Stimulated activated naive CD4-positive, alpha-beta T cell (primary cell): Measurements from ENCODE around the gene CRYBG1.
"Not testable (repeated sequence)": the region's sequence is repeated elsewhere in the genome, so short reads cannot be mapped to it uniquely, and the experiment has no call there.

ENCODE experiments used
- DNase-seq, 6 experiments: peaks; one replicate each; lab custom pipeline; 2025; lab: John Stamatoyannopoulos, UW

CRYBG1 gene

DNA sequence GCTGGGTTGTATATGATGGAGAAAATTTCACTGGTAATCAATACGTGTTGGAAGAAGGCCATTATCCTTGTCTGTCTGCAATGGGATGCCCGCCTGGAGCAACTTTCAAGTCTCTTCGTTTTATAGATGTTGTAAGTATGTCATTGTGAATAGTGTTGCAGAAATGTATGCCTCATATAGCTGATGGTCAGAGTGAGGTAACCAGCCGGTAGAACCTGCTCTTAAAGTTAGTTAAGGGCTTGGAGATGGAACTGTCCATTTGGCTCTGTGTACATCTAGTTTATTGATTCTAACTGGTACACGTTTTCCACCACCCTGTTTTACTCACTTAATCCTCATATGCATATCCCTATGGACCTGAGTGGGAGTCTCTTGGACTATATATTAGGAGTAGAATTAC is 195.2 kb downstream of the CRYBG1 start:
- no peak for DNase-seq

DNA sequence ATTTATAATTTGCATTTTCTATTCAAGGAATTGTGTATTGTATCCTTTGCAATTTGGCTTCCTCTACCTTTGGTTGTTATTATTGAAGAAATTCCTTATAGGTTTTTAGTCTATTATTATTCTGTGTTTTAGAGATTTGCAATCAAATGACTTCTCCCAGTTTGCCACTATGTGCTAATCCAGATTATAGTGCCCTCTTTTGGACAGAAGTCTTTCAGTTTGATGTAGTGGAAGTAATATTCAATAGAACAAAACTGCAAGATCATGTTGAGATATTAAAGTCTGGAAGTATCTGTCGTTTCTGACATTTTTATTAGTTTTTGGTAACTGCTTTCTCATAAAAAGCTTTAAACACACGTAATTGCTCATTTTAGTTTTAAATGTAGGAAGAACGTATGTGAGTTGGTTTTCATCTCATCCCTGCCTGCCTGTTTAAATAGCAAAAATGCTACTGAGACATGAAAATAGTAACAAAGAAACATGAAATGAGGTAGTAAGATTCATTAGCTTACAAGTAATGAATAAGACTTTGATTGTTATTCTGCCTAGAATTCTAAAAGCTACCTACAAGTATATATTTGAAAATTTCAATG is 195.9 kb downstream of the CRYBG1 start:
- peak in 3 of 6 experiments; percentile 16 to 58 (median 53) for DNase-seq

DNA sequence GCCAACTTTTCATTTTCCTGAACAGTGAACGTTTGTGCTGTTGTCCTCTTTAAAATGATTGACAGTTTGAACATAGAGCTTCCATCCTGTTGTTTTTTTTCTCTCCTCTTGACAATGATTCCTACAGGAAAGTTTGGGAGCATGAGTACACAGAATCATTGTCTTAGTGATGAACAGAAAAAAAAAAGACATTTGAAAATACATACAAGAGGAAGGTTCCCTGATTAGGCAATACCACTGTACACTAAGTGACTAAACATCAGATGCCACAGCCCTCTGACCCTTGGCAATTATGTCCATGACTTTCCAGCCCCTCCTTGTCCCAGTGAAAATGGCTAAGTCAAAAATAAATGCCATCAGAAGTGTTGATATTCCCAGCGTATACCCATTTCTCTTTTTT is 197.3 kb downstream of the CRYBG1 start:
- no peak for DNase-seq

DNA sequence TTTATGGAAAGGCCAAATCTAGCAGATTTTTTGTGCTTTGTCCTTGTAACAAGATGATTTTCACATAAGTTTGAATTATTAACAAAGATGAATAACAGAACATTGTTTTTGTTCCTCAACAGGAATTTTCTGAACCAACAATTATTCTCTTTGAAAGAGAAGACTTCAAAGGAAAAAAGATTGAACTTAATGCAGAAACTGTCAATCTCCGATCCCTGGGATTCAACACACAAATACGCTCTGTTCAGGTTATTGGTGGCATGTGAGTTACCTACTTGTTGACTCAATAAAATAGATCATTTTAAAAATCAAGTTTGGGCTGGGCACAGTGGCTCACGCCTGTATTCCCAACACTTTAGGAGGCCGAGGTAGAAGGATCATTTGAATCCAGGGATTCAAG is 197.8 kb downstream of the CRYBG1 start:
- DNase-seq, result no peak

DNA sequence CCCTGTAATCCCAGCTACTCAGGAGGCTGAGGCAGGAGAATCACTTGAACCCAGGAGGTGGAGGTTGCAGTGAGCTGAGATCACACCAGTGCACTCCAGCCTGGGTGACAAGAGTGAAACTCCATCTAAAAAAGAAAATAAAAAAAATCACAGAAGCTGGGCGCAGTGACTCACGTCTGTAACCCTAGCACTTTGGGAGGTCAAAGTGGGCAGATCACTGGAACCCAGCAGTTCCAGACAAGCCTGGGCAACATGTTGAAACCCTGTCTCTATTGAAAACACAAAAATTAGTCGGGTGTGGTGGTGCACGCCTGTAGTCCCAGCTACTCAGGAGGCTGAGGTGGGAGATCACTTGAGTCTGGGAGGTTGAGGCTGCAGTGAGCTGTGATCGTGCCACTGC is 199.1 kb downstream of the CRYBG1 start:
- not testable (repeated sequence) for DNase-seq

DNA sequence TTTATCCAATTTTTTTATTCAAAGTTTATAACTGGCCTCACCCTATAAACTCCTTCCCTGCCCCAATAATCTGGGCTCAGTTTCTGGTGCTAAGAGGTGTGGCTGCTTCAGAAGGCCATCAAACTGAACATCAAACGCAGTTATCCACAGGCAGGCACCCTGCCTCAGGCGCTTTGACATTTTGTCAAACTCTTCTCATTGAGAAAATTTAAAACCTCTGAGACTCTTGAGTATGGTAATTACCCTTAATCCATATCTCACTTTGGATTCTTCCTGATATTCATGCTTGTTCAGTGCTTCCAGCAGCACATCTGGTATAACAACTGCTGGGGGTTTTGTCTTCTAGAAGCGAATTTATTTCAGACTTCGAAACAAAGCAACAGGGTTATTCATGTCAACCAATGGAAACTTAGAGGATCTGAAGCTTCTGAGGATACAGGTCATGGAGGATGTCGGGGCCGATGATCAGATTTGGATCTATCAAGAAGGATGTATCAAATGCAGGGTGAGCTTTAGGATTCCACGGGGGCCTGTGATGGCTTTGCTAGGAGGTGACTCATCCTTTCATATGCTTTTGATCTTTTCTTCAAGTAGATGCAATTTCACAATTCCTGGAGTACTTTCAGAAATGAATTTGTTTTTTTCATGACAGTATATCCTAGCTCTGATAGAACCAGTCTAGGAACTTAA is 200.6 kb downstream of the CRYBG1 start:
- DNase-seq, result no peak

DNA sequence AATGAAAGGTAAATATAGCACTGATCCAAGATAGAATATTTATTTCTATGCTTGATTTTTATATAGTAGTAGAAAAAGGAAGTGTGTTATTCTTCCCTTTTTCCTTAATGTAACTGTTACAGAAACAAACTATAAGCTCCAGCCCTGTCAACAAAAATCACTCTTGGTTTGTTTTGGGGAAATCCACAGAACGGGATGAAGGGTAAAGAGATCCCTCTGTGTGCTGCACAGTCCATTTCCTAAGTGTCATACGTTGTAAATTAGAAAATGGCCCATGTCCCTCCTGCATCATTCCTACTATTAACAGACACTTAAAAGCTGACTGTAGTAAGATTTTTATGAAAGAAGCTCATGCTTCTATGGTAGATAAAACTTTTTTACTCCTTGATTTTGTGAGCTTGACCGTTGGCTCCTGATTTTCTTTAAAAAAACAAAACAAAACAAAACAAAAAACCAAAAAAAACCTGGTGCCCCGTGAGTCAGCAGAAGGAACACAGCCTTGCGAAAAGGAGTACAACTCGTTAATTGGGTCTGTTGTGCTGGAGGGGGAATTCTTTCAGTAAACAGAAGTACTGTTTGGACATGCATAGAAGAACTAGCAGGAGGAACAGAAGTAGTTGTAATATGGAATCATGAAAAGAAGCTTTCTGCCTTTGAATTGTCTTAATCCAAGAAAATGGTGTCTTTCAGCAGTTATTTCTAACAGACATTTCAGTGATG is 201.3 kb downstream of the CRYBG1 start:
- DNase-seq, result no peak

DNA sequence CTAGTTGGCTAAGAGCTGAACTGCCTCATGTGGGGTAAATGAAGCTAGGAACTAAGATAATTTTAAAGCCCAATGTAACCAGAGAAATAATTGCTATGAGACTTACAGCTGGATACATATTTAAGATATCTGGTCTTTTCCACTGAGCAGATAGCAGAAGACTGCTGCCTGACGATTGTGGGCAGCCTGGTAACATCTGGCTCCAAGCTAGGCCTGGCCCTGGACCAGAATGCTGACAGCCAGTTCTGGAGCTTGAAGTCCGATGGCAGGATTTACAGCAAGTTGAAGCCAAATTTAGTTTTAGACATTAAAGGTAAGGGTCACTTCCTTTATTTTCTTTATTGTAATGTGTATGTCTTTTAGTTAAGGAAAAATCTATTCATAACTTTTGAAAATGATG is 203.1 kb downstream of the CRYBG1 start:
- no peak for DNase-seq

DNA sequence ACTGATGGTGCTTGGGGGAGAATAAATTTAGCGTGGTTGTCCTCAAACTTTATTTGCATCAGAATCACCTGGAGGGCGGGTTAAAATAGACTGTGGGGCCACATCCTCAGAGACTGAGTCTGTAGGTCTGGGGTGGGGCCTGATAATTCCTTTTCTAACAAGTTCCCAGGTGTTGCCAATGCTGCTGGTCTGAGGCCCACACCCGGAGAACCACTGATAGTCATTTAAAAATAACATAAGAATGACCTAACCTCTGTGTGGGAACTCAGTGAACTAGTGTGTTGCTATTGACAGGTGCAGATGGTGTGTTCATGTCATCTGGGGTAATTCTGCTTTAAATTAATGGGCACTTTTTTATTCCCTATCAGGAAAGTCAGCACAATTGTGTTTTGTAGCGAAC is 204.0 kb downstream of the CRYBG1 start:
- DNase-seq, result no peak

DNA sequence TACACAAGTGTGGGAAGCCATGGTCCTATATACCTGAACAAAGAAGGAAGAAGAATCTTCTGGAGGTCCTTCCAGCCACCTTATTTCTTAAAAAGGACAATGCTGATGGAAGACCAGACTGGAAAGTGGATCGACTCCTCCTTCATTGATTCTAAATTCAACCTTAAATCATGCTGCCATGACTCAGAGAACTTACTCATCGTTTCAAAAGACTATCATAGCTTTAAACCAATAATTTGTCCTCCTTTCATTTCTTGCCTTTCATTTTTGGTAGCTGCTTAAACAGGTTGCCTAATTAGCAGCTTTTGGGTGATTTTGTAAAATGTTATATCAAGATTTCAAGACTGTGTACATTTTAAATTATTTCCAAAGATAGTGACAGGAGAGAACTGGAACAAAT is 208.0 kb downstream of the CRYBG1 start:
- no peak for DNase-seq

DNA sequence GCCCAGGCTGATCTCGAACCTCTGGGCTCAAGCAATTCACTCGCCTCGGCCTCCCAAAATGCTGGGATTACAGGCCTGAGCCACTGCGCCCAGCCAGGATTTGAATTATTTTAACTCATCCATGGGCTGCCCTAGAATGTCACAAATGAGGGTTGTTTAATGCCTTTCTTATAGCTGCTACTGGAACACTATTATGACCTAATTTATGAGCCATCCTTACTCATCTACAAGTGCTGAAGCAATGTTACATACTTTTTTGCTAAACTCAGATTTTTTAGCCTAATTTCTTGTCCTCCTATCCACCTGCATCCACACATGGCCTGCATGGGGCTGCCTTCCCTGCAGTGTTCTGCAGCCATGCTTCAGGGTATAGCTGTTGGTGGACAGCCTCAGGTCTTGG is 208.9 kb downstream of the CRYBG1 start:
- no peak for DNase-seq

DNA sequence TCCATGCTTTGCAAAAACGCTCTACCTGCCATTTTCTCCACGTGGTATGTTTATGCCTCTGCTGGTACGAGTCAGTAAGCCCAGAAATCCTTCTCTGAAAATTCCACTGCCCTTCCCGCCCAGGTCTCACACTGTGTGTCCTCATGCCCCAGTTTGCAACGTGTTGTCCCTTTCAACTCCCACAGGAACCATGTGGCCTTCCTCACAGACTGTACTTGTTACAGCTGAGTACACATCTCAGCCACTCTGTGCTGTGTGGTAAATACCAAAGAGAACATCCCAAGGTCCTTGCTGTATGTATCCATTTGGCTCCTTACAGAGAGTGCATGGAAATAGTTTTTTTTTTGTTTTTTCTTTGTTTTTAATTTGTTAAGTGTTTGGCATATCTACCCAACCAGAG is 211.9 kb downstream of the CRYBG1 start:
- no peak for DNase-seq

DNA sequence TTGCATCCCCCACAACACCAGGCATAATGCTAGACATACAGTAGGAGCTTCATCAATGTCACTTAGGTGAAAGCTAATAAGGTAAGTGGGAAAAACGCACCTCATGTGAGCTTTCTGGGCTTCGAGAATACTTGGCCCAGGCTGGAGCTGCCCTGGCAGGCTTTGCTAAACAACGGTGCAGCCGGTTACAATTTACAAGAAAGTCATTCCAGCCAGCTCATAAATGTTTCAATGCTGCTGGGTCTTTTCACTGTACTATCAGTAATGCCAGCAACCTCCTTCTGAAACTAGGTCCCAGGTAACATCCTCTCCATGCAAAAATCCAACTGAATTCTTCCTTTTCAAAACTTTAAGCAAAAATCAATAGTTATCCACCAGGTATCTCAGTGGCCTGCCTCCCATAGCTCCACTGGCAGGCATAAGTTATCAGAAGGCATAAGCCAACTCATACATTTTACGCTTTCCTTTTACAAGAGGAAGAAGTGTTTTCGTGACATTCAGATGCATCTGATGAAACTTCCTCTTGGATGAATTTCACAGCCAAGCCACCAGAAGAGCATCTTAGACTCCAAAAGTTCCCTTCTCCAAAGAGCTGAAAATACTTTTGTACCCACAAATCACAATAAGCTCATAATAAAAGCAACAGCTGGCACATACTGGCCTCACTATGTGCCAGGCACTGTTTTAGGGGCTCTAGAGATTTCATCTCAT is 212.5 kb downstream of the CRYBG1 start:
- no peak for DNase-seq

DNA sequence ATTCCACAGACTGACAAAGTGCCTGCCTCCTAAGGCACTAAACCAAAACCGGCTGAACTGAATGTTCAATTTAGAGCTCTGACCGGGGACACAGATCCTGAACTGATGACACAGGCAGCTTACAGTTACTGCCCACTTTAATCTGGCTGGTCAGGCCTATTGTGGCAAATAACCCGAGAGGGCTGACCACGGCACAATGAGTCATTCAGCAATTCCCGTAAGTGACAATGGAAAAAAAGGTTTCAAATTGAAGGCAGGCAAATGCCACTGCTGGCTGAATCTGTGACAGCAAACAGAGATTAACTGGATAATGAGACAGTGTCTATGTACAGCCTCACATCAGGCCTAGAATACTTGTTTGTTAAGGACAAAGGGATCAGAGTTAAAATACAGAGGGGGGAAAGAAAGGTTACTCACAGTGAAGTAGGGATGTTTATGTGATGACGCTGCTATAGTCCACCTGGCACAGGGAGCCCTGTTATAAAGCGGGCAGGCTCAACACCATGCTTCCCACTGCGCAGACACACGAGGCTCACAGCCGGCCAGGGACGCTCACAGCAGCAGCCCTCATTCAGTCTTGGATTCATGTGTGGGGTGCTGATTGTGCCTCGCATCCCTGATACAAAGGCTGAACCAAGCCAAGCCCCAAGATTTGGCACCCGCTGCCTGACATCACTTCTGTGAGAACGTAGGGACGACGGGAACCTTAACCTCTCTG is 214.4 kb downstream of the CRYBG1 start:
- no peak for DNase-seq

DNA sequence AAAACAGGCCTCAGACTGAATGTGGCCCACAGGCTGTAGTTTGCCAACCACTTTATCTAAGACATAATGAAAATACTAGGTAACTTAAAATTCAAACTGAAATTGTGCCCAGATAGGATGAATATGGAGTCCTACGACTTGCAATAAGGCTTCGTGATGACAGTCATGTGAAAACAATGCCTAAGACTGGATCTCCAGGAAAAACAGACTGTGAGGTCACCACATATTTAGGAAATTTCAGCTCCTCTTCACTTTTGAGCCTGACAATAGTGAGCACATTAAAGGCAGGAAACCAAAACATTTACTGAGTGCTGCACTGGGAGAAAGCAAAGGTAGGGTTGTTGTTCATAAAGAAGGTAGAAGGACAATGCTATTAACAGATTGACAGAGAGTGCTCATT is 218.8 kb downstream of the CRYBG1 start:
- DNase-seq, result no peak

DNA sequence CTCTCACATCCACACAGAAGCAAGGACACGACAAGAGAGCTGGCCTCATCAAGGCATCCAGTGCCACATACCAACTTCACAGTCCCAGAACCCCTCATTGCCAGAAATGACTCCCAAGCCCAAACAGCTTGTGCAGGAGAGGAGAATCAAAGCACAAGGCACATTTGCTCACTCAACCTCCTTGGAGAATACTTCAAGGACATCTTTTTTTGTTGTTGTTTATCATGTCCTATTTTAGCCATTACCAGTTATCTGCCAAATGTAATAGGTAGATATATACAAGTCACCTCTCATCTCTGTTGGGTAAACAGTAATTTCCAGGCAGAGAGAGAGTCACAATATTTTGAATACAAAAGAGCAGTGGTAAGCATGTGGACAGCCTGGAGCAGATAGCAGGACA is 221.0 kb downstream of the CRYBG1 start:
- DNase-seq, result no peak

DNA sequence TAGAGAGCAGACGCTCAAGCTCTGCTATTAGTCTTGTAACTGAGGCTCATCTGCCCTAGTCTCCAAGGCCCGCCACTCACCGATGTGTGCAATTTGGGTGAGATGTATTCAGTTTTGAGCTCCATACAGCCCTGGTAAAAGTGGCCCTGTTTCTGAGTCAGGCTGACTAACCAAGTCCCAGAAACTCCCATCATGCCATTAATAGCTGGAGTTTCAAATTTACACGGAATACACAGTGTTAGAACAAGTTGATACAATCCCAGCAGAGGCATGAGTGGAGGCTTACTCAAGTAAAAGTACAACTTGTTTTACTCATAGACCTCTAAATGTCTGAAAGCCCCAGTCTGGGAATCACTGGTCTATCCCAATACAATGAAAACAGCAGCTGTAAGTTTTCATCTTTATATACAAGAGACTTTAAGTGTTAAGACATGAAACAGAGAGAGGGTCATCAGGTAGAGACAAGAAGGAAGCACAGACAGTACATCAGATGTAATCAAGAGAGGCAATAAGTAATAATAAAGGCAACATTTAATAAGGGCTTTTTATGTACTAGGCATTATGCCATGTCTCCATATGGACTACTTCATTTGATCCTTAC is 226.4 kb downstream of the CRYBG1 start:
- DNase-seq, result no peak

DNA sequence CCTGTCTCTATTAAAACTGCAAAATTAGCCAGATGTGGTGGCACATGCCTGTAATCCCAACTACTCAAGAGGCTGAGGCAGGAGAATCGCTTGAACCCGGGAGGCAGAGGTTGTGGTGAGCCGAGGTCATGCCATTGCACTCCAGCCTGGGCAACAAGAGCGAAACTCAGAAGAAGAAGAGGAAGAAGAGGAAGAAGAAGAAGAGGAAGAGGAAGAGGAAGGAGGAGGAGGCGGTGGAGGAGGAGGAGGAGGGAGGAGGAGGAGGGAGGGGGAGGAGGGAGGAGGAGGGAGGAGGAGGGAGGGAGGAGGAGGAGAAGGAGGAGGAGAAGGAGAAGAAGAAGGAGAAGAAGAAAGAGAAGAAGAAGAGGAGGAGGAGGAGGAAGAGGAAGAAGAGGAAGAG is 228.4 kb downstream of the CRYBG1 start:
- not testable (repeated sequence) for DNase-seq

DNA sequence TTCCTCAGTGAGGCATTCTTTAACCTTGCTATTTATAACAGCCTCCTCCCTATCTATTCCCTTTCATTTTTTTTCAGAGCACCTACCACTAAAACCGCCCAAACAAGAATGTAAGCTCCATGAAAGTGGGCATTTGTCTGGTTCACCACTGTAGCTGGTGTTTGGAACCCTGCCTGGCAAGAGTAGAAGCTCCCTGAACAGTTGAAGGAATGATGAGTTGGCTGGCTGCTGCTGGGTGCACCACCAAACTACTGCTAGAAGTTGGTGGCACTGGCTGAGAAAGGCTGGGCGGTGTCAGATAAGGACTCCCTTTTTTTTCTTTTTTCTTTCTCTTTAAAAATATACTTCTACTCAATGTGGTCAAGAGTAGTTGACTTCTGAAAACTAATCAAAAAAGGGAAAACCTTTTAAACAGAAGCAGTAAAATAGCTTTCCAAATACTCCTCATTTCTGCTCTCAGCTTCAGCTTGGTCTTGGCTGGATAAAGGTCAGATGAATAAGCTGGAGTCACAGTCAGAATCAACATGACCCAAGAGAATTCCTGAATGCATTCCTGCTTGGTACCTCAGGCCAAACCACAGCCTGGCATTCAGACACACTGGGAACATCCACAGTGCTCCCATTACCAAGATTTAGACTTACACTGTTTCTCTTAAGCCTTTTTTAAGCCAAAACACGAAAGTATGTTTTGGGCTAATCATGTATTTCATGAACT is 230.8 kb downstream of the CRYBG1 start:
- no peak for DNase-seq

DNA sequence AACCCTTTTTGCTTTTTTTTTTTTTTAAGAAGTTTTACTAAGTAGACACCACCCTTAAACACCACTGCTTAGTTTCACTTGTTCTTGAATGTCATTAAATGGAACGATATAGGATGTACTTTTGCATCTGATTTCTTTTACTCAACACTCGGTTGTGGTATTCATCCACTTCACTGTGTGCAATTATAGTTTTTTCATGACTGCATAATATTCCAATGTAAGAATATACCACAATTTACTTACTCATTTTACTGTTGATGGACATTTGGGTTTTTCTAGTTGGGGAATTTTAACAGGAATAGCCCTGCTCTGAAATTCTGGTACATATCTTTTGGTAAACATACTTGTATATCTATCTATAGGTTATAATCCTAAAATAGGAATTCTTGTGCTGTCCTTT is 238.9 kb downstream of the CRYBG1 start:
- DNase-seq, result no peak

DNA sequence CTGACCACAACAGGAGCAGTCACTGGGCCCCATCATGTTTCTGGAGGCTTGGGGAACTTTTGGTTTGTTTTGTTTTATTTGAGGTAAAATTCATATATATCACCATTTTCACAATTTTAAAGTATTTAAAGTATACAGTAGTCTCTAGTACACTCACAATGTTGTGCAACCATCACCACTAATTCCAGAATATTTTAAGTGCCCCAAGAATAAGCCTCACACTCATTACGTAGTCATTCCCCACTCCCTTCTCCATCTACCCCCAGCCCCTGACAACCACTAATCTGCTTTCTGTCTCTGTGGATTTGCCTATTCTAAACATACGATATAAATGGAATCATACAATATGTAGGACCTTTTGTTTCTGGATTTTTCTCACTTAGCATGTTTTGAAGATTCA is 239.8 kb downstream of the CRYBG1 start:
- no peak for DNase-seq
